Measurements from ENCODE around the gene POTEC. TPM values are rescaled to one million over a fixed set of nuclear protein-coding genes. Genes with fewer than 3 reads are reported as not detected.
"Not testable (repeated sequence)": the region's sequence is repeated elsewhere in the genome, so short reads cannot be mapped to it uniquely, and the experiment has no call there.

Gene POTEC
- total RNA-seq: not detected in 2 replicates
- not detected in 2 replicates for polyA plus RNA-seq
- not detected in 2 replicates for polyA plus RNA-seq (2011; cell fraction: cytosol; rRNA removed)
- not detected in 2 replicates for polyA plus RNA-seq (2011; cell fraction: nucleus; rRNA removed)
- polyA plus RNA-seq (2012): not detected in 2 replicates
- polyA minus RNA-seq: not detected in 2 replicates
- not detected for polyA minus RNA-seq (2011; cell fraction: cytosol; rRNA and poly(A)+ RNA removed)
- not detected in 2 replicates for polyA minus RNA-seq (2011; cell fraction: nucleus; rRNA and poly(A)+ RNA removed)
- not detected for Bru-seq, nascent RNA
- BruChase-seq, experiment 1, labeled RNA remaining after a 6-hour chase: not detected
- not detected for BruChase-seq, experiment 2, labeled RNA remaining after a 2-hour chase
- long read RNA-seq: 0 reads

- H3K79me2 ChIP-seq (ENCODE audit: control insufficient read depth, insufficient read depth, low read length); H3K4me1 ChIP-seq (ENCODE audit: control insufficient read depth, extremely low read depth, insufficient read depth, low read length); H3K9me1 ChIP-seq (replicated peaks; ENCODE audit: control insufficient read depth, extremely low read depth, insufficient read depth, low read length); H3K4me3 ChIP-seq (replicated peaks in 1 of 3; ENCODE audit: insufficient read depth in 1 of 3, low read depth in 1 of 3, low read length in 3 of 3); H2AFZ ChIP-seq (ENCODE audit: low read depth, low read length); intact Hi-C loops (cut with micrococcal nuclease); FAIRE-seq; H3K27ac ChIP-seq (ENCODE audit: insufficient read depth, low read depth, low read length); H3K4me2 ChIP-seq (ENCODE audit: insufficient read depth, low read length); H4K20me1 ChIP-seq (replicated peaks; ENCODE audit: control insufficient read depth, extremely low read depth, insufficient read depth, low read length); DNase-seq (ENCODE audit: low read depth, low spot score); BruUV-seq (replicated peaks); H3K9ac ChIP-seq (replicated peaks; ENCODE audit: extremely low read depth, insufficient read depth, low read length); H3K27me3 ChIP-seq (ENCODE audit: control insufficient read depth in 2 of 2, insufficient read depth in 2 of 2, low read length in 2 of 2); dilution Hi-C loops (cut with MboI; ENCODE audit: extremely low pct_ligation_motif_present, low sequenced_read_pairs); H3K9me3 ChIP-seq (replicated peaks; ENCODE audit: control insufficient read depth, insufficient read depth, low read length); POLR2A ChIA-PET; CTCF ChIA-PET; H3K36me3 ChIP-seq (ENCODE audit: control insufficient read depth in 2 of 2, extremely low read depth in 1 of 2, insufficient read depth in 2 of 2, low read length in 2 of 2): not testable (repeated sequence)
These were observed at the start of gene POTEC for GRCh38 chr18:14543446-14543964. Gene POTEC (minus strand): TSS chr18:14543600. CDS start chr18:14543146, 454 bp downstream.

- FAIRE-seq (no peak), DNase-seq (ENCODE audit: low read depth, low spot score) (no peak)
- ChIA-PET CTCF (no interaction called here), POLR2A (no interaction called here)
- H3K36me3 ChIP-seq (ENCODE audit: control insufficient read depth in 2 of 2, extremely low read depth in 1 of 2, insufficient read depth in 2 of 2, low read length in 2 of 2): no peaks in the 10 kb centered on the region
- H3K9ac ChIP-seq (replicated peaks; ENCODE audit: extremely low read depth, insufficient read depth, low read length): no peak overlapping the region
- H3K4me1 ChIP-seq (ENCODE audit: control insufficient read depth, extremely low read depth, insufficient read depth, low read length): no peaks in the 10 kb centered on the region
- no peak overlapping the region for H3K4me3 ChIP-seq (replicated peaks in 1 of 3; ENCODE audit: insufficient read depth in 1 of 3, low read depth in 1 of 3, low read length in 3 of 3)
- BruUV-seq (replicated peaks): no TSS peak
- H3K27ac ChIP-seq (ENCODE audit: insufficient read depth, low read depth, low read length): no peak overlapping the region
- no peaks in the 10 kb centered on the region for H3K79me2 ChIP-seq (ENCODE audit: control insufficient read depth, insufficient read depth, low read length)
- no peaks in the 10 kb centered on the region for H4K20me1 ChIP-seq (replicated peaks; ENCODE audit: control insufficient read depth, extremely low read depth, insufficient read depth, low read length)
- no peaks in the 10 kb centered on the region for H3K27me3 ChIP-seq (ENCODE audit: control insufficient read depth in 2 of 2, insufficient read depth in 2 of 2, low read length in 2 of 2)
- no peak overlapping the region for H2AFZ ChIP-seq (ENCODE audit: low read depth, low read length)
- TF ChIP-seq FOS (IDR thresholded peaks at IDR 0.05; ENCODE audit: borderline replicate concordance, insufficient read depth, low read length) (no peak), JUN (IDR thresholded peaks at IDR 0.05; ENCODE audit: borderline replicate concordance, insufficient read depth, insufficient read length, low read depth) (no peak), POLR2AphosphoS5 (IDR thresholded peaks at IDR 0.05; ENCODE audit: insufficient read depth, low read depth, low read length) (no peak), POLR2A (IDR thresholded peaks at IDR 0.05; ENCODE audit: low read depth, low read length) (no peak), GATA2 (IDR thresholded peaks at IDR 0.05; ENCODE audit: insufficient read depth, insufficient read length, low read depth, low read length) (no peak), CTCF (IDR thresholded peaks at IDR 0.05; ENCODE audit: extremely low read depth in 1 of 2, insufficient read depth in 1 of 2, low read depth in 1 of 2, low read length in 2 of 2) (no peak), EZH2 (IDR thresholded peaks at IDR 0.05; ENCODE audit: borderline replicate concordance, low read depth, low read length, severe bottlenecking) (no peak), MAX (IDR thresholded peaks at IDR 0.05; ENCODE audit: insufficient read depth, insufficient read length) (no peak)
- intact Hi-C loops (cut with micrococcal nuclease): no loop called here
- no peaks in the 10 kb centered on the region for H3K9me1 ChIP-seq (replicated peaks; ENCODE audit: control insufficient read depth, extremely low read depth, insufficient read depth, low read length)
- no peaks in the 10 kb centered on the region for H3K9me3 ChIP-seq (replicated peaks; ENCODE audit: control insufficient read depth, insufficient read depth, low read length)
- no peak overlapping the region for H3K4me2 ChIP-seq (ENCODE audit: insufficient read depth, low read length)
- dilution Hi-C loops (cut with MboI; ENCODE audit: extremely low pct_ligation_motif_present, low sequenced_read_pairs): no loop called here
These were observed 34.6 kb upstream of the POTEC start for GRCh38 chr18:14577971-14578370.

GRCh38 chr18:14559502-14559901, 16.1 kb upstream of the POTEC start:
- dilution Hi-C loops (cut with MboI; ENCODE audit: extremely low pct_ligation_motif_present, low sequenced_read_pairs); FAIRE-seq; DNase-seq (ENCODE audit: low read depth, low spot score); H3K36me3 ChIP-seq (ENCODE audit: control insufficient read depth in 2 of 2, extremely low read depth in 1 of 2, insufficient read depth in 2 of 2, low read length in 2 of 2); POLR2A ChIA-PET; H3K27ac ChIP-seq (ENCODE audit: insufficient read depth, low read depth, low read length); H3K4me1 ChIP-seq (ENCODE audit: control insufficient read depth, extremely low read depth, insufficient read depth, low read length); H2AFZ ChIP-seq (ENCODE audit: low read depth, low read length); H3K79me2 ChIP-seq (ENCODE audit: control insufficient read depth, insufficient read depth, low read length); H3K9me3 ChIP-seq (replicated peaks; ENCODE audit: control insufficient read depth, insufficient read depth, low read length); H4K20me1 ChIP-seq (replicated peaks; ENCODE audit: control insufficient read depth, extremely low read depth, insufficient read depth, low read length); intact Hi-C loops (cut with micrococcal nuclease); CTCF ChIA-PET; H3K27me3 ChIP-seq (ENCODE audit: control insufficient read depth in 2 of 2, insufficient read depth in 2 of 2, low read length in 2 of 2); BruUV-seq (replicated peaks); H3K4me2 ChIP-seq (ENCODE audit: insufficient read depth, low read length); H3K9ac ChIP-seq (replicated peaks; ENCODE audit: extremely low read depth, insufficient read depth, low read length); H3K9me1 ChIP-seq (replicated peaks; ENCODE audit: control insufficient read depth, extremely low read depth, insufficient read depth, low read length); H3K4me3 ChIP-seq (replicated peaks in 1 of 3; ENCODE audit: insufficient read depth in 1 of 3, low read depth in 1 of 3, low read length in 3 of 3): not testable (repeated sequence)
